ENCODE measurements around the gene GID4.

Gene GID4

DNA sequence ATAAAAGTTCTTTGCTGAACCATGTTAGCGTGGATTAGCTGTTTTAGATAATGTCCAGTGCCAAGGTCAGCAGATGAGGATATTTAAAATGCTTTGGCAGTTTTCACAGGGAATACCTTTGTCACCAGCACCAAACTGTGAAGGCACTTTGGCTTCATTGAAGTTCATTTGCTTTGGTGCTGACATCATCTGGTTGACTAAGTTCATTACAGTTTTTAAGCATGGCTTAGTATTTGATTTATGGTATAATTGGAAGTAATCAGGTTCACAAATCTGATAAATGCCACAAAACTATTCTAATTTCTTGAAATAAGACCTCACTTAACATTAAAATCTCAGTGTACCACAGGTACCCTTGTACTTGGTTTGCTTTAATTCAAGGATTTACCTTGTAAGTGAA is 4.3 kb downstream of the GID4 start:
- no peak for DNase-seq (ENCODE audit: low read depth in 2 of 2)

DNA sequence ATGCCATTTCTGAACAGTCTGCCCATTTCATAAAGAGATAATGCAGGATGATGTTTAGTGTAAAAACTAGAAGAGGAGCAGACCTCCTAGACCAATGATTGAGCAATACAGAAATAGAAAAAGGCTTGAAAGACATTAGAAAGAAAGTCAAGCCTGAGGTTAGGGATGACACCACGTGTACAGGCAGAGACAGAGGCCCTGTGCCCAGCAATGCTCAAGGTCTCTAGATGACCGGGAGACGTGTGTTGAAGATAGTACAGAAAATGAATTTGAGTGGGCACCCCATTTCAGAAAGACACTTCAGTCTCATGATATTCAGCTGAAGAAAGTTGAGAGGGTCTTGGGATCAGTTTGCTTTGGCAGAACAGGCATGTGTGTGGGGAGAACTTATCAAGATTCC is 5.4 kb downstream of the GID4 start:
- no peak for DNase-seq (ENCODE audit: low read depth in 2 of 2)

DNA sequence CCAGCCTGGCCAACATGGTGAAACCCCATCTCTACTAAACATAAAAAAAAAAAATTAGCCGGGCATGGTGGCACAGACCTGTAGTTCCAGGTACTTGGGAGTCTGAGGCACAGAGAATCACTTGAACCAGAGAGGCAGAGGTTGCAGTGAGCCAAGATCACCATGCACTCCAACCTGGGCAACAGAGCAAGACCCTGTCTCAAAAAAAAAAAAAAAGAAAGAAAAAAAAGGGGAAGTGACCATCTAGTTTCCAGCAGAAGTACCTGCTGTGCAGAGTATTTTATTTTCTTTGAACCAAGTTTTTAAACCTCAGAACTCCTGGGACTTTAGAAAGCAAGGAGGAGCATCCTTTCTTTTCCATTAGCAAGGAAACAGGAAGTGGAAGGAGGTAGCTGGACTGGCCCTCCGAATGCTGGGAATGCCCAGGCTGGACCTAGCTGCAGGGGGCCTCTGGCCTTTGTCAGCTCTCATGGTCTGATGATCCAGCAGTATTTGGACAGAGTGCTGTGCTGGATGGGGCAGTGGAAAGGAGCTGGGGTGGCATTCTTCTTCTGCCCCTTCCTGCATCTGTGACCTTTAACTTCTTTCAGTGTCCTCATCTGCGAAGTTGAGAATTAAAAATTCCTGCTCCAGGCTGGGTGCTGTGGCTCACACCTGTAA is 6.6 kb downstream of the GID4 start:
- no peak for DNase-seq (ENCODE audit: low read depth in 2 of 2)

DNA sequence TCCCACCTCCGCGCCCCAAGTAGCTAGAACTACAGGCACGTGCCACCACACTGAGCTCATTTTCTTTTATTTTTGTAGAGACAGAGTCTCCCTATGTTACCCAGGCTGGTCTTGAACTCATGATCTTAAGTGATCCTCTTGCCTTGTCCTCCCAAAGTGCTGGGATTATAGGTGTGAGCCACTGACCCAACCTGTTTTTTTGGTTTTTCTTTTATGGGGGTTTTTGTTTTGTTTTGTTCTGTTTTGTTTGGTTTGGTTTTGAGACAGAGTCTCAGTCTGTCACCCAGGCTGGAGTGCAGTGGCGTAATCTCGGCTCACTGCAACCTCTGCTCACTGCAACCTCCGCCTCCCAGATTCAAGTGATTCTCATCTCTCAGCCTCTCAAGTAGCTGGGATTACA is 16.4 kb downstream of the GID4 start:
- DNase-seq (ENCODE audit: low read depth in 2 of 2), result no peak

DNA sequence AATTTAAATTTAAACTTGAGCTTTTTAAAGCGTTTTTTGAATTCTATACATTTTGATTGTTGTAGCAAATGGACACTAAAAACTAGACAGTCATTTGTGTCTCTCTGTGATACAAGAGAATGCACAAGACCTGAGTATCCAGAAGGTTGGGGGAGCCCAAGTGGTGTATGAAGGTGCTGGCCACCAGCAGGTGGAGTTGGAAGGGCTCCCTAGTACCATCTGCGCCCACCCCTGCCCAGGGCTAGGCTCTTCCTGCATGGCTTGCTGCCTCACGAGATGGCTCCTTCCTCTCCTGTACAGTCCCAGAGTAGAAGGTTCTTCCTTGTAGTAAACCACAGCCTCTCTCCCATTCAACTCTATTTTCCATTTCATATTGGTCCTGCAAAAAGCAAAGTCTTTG is 17.0 kb downstream of the GID4 start:
- no peak for DNase-seq (ENCODE audit: low read depth in 2 of 2)

DNA sequence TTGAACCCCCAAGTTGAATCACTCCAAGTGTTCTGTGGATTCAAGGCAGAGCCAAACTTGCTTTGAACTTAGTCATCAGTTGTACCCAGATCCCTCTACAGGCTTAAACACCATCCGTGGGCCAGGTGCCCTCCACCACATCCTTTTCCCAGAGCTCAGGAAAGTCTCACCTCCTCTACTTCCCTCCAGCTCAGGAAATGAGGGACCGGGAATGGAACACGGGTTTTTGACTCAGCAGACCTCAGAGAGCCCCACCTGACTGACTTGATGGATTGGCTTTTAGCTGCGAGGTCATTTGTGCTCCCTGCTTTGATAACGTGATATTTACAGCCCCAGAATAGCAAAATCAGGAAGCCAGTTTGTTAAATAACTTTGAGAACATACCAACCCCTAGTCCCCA is 20.1 kb downstream of the GID4 start:
- no peak for DNase-seq (ENCODE audit: low read depth in 2 of 2)

DNA sequence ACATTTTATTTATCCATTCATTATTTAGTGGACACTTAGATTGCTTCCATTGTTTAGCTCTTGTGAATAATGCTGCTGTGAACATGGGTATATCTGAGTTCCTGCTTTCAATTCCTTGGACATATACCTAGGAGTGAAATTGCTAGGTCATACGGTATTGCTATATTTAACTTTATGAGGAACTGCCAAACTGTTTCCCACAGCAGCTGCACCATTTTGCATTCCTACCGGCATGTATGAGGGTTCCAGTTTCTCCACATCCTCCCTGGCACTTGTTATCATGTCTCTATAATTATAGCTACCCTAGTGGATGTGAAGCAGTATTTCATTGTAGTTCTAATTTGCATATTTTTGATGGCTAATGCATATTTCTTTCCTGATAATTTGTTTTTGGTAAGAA is 24.8 kb downstream of the GID4 start:
- no peak for DNase-seq (ENCODE audit: low read depth in 2 of 2)

DNA sequence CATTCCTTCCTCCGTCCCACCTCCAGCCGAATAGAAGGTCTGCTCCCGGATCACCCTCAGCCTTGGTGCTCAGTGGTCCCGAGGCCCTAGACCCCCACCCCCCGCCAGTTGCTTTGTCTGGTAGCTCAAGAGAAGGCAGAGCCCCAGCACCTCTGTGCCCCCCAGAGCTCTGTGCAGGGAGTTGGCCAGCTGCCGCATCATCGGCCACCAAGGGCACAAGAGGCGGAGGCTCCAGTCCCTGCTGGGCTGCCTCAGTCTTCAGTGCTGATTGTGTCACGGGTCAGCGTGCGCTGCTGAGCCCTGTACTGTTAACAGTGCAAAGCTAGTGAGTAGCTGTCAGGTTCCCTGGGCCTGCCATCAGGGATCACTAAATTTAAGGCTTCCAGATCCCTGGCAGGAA is 26.3 kb downstream of the GID4 start:
- no peak for DNase-seq (ENCODE audit: low read depth in 2 of 2)

DNA sequence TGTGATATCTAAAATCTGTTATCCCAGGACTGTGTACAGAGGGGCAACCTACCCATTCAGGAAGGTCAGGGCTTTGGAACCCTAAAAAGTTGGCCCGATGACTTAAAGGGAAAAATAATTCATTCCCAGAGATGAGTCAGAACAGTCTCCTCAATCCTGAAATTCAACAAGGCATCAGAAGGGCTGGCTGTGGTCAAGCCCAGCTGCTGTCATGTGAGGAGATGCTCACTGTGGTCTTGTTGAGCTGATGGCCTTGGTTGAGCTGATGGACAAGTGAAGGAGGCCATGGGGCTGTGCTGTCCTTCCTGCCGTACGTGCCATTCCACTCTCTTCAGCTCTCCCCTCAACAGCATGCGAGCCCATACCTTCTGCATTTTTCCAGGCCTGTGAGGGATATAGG is 27.7 kb downstream of the GID4 start:
- DNase-seq (ENCODE audit: low read depth in 2 of 2), result no peak

DNA sequence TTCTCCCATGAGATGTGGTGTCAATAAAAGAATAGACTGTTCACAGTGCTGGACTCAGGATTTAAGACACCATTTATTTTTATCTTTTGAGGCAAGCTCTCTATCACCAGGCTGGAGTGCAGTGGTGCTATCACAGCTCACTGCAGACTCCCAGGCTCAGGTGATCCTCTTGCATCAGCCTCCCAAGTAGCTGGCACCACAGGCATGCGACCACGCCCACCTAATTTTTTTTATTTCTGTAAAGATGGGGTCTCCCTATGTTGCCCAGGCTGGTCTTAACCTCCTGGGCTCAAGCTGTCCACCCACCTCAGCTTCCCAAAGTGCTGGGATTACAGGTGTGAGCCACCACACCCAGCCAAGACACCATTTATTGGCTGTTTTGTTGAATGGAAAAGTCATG is 29.9 kb downstream of the GID4 start:
- DNase-seq (ENCODE audit: low read depth in 2 of 2), result no peak

DNA sequence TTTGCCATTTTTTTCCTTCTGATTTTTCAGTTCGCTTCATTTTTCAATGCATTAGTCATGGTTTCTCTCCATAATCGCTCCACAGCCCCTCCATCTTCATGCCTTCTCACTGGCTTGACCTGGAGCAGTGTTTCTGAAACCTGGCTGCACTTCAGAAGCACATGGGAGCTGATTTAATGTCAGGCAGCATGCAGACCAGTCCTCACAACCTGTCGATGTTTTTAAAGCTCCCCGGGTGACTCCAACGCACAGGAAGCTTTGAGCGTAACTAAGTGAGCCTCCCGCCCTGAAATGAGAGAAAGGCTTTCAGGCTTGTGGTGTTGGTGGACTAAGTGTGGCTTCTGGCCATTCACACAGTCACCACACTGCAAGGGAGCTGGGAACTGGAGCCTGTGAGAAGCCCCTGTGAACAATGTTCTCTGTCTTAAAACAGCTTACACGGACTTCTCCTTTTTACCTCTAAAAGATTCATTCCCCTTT is 31.7 kb downstream of the GID4 start:
- DNase-seq (ENCODE audit: low read depth in 2 of 2), result no peak

DNA sequence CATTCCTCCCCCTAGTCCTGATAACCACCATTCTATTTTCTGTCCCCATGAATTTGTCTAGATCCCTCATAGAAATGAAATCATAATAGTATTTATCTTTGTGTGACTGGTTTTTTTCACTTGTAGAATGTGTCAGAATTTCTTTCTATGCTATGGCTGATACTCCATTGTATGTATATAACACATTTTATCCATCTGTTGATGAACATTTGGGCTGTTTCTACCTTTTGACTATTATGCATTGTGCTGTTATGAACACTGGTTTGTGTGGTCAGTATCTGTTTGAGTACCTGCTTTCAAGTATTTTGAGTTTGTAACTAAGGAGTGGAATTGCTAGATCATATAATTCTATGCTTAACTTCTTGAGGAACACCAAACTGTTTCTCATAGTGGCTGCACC is 32.5 kb downstream of the GID4 start:
- no peak for DNase-seq (ENCODE audit: low read depth in 2 of 2)

DNA sequence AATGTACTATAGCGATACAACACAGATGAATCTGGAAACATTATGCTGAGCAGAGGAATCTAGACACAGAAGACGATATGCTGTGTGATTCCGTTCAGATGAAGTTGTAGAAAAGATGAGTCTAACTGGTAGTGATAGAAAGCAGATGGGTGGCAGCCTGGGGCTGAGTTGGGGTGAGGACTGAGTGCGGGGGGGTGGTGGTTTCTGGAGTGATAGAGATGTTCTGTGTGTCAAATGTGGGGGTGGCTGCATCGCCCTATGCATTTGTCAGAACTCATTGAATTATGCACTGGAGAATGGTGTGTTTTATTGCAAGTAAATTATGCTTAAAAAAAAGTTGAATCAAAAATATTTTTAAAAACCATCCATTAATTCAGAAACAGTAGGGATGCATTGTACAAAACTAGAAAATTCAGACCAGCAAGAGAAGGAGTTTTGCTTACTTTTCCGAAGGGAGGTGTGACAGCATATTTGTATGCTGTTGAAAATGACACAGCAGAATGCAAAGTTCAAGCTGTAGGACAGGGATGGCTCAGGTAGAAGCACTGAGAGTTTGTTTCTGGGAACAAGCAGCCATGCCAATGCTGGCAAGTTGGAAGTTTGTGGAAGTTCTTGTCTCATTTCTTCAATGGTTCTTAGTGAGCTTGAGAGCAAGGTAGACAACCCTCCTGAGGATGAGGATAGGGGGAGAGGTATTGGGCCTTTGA is 35.5 kb downstream of the GID4 start:
- no peak for DNase-seq (ENCODE audit: low read depth in 2 of 2)

DNA sequence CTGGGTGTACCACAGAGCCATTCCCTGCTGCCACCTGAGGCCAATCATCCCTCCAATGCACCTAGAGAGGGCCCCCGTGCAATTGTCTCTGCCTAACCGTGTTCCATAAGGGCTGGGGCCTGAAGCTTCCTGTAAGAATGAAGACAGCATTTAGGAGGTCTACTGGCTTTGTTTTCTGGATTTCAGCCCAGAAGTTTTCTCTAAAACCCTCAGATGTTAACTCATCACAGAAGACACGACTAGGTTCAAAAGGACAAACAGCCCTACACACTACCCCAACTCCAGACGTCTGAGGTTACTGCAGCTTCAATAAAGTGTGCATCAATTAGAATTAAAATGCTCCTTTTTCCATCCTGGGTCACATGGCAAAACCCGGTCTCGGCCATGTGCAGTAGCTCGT is 37.7 kb downstream of the GID4 start:
- DNase-seq (ENCODE audit: low read depth in 2 of 2), result no peak

DNA sequence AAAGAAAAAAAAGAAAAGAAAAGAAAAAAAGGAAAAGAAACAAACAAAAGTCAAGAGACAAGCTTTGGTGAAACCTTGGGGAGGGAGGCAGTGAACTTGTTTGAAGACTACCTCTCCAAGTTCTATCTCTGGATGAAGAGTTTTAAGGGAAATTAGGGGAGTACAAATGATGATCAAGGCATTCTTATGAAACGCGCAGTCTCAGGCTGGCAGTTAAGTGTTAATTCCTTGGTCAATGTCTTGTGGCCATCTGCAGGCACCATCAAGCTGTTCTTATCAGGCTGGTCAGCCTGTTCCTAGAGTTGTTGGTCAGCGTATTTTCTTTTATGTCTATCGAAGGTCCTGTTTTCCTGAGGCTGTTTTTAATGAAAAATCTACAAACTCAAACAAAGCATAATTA is 40.3 kb downstream of the GID4 start:
- DNase-seq (ENCODE audit: low read depth in 2 of 2), result no peak

DNA sequence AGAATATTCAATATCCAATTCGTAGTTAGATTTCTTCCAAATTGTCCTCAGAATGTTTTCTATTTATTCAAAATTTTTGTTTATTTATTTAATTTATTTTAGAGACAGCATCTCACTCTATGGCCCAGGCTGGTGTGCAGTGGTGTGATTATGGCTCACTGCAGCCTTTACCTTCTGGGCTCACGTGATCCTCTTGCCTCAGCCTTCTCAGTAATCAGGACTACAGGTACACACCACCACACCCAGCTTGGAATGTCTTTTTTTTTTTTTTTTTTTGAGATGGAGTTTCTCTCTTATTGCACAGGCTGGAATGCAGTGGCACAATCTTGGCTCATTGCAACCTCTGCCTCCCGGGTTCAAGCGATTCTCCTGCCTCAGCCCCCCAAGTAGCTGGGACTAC is 45.0 kb downstream of the GID4 start:
- DNase-seq (ENCODE audit: low read depth in 2 of 2), result no peak

DNA sequence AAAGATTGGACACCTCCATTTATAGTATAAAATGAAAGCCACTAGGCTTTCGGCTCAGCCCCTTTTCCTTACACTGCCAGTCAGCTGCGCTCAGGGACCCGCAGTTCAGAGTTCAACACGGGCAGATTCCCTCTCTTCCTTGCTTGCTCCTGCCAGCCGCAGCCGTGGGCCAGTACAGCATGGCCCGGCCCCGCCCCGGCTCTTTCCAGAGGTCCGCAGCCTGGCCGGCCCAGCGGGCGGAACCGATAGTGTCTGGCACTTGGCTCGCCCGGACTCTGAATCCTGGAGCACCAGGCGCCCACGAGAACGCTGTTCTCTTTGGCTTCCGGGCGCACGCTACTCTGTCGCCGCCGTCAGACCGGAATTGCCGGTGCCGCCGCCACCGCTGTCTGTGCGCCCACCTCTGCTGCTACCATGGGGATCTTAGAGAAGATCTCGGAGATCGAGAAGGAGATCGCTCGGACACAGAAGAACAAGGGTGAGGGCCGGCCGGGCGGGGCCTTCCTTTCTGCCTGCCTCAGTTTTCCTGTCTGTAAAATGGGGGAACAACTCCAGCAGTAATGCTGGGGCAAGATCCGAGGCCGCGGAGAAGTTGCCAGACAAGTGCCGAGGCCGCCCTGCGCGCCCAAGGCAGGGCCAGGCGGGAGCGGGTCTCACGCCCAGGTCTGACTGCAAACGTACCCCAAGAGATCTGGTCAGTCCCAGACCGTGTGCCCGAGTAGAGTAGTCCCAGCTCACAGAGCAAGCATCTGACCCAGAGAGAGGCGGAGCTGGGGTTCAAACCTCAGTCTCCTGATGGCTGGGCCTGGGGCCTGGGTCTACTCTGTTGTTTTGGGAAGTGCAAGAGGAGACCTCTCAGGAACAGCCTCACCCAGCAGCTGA is 48.6 kb downstream of the GID4 start, which contains the start of gene DRG2:
TSS of gene DRG2 (plus strand) at position 339 of the 882 bp plus-strand sequence. CDS start at position 415, 76 bp downstream.
- peak; percentile 83 to 87 for DNase-seq (ENCODE audit: low read depth in 2 of 2)

DNA sequence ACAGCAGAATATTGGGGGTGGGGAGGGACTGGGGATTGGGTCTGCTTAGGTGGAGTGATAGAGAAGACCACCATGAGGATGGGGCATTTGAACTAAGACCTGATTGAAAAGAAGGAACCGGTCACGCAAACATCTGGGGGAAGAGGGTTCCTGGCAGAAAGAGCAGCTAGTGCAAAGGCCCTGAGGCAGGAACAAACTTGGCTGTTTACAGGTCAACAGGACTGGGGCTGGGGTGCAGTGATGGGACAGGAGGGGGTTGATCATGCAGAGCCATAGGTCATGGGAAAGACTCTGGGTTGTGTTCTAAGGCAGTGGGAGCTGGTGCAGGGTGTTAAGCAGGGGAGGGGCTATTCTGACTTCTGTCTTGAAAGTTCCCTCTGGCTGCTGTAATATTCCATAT is 50.4 kb downstream of the GID4 start:
- no peak for DNase-seq (ENCODE audit: low read depth in 2 of 2)

DNA sequence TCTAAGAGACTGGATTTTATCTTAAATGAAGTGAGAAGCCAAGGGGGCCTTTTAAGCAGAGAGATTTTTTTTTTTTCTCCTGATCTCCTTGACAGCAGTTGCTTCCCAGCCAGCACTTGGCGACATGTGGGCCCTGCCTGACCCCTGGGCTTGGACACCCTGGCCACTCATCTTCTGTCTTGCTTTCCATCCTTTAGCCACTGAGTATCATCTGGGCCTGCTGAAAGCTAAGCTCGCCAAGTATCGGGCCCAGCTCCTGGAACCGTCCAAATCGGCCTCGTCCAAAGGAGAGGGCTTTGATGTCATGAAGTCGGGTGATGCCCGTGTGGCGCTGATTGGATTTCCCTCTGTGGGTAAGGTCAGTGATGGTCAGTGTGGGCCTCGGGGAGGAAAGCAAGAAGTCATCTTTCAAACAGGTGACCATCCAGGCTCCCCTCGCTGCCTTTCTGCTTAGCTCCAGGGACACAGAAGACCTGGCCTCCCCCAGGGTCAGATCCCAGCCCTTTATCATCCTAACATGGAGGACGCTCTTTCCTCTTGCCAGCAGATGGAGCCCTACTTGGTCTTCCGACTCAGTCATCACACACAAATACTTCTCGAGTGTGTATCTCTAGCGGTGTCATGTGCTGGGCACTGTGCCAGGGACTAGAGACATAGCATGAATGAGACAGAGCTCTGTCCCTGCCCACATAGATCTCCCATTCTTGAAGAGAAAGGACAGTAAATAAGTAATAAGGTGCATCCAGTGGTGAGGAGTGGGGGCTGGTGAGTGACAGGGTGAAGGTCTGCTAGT is 54.6 kb downstream of the GID4 start:
- DNase-seq (ENCODE audit: low read depth in 2 of 2), result peak in 1 of 2 donors; percentile 10

DNA sequence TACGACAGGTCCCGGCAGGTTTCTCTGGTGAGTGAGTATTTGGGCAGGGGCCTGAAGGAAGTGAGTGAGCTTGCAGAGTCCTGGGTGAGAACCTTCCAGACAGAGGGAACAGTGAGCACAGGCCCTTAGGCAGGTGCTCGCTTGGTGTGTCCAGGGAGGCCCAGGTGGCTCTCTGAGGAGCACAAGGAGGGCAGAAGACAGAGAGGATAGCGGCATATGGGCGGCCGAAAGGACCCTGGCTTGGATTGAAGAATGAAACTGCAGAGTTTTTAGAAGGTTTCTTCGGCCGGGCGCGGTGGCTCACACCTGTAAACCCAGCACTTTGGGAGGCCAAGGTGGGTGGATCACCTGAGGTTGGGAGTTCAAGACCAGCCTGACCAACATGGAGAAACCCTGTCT is 55.2 kb downstream of the GID4 start:
- no peak for DNase-seq (ENCODE audit: low read depth in 2 of 2)

DNA sequence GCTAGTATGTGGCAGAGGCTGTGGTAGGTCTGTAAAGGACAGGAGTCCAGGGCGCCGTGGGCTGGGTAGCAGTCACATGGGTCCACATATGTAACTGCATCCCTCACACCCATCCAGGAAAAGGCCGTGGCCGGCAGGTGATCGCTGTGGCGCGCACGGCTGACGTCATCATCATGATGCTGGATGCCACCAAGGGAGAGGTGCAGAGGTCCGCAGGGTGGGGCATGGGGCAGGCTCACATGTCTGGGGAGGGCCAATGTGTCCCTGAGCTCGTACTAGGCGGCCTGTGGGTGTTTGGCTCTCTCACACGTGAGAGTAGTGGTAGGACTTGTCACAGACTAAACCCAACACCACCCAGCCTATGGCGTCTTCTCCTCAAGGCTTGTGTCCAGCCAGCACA is 60.3 kb downstream of the GID4 start:
- DNase-seq (ENCODE audit: low read depth in 2 of 2), result no peak

DNA sequence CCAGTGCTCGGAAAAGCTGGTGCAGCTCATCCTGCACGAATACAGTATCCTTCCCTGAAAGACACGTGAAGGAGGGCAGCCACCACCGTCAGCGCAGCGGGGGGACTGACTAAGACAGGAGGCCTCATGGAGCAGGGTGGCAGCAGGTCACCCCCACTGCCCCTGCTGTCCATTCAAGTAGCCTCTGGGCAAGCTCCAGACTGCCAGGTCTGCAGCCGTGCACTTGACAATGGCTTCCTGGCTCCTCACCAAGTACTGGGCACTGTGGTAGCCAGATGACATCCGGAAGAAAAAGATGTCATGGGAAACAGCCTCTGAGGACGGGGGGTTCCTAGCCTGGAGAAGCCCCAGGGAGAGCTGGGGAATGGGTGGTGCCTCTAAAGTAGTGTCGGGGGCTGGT is 61.4 kb downstream of the GID4 start:
- DNase-seq (ENCODE audit: low read depth in 2 of 2), result no peak

Measured in stimulated activated CD8-positive, alpha-beta memory T cell treated with anti-CD3 and anti-CD28 coated beads, Interleukin-2, amount 100 ng/mL, for 48 hours (primary cell).